Stimulated activated CD8-positive, alpha-beta memory T cell treated with anti-CD3 and anti-CD28 coated beads, Interleukin-15, amount 100 ng/mL, for 48 hours (primary cell): ENCODE measurements around the gene RAB11FIP4.

Experiments used
- DNase-seq, 2 donors: peaks; one replicate each; pipeline ENCODE4 v3.0.0-alpha.2; 2020; ENCODE audit warnings: low read depth in 2 of 2

The RAB11FIP4 gene

DNA sequence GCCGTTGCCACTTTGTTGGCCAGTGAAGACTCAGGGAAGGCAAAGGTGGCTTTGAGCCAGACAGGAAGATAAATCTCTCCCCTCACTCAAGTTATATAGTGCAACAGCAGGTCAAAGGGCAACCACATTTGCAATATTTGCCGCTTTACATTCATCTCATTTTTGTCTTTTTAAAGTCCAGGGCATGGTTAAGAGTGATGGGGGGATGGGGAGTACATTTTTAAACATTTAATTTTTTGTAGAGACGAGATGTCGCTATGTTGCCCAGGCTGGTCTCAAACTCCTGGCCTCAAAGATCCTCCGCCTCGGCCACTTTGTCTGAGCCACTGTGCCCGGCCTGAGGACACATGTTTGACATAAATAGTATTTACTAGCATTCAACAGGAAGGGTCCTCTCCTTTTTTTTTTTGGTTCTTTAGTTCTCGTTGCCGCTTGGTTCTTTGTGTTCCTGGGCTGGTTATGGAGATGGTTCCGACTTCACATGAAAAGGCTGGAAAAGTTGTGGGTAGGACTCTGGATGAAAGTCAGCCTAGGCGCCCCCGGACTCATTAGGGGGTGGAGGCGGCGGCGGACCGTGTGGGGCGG, 95.7 kb downstream of the RAB11FIP4 start:
- no peak for DNase-seq

GRCh38 chr17:31487648-31488263, 96.3 kb downstream of the RAB11FIP4 start:
- DNase-seq: peak; percentile 89 to 91

DNA sequence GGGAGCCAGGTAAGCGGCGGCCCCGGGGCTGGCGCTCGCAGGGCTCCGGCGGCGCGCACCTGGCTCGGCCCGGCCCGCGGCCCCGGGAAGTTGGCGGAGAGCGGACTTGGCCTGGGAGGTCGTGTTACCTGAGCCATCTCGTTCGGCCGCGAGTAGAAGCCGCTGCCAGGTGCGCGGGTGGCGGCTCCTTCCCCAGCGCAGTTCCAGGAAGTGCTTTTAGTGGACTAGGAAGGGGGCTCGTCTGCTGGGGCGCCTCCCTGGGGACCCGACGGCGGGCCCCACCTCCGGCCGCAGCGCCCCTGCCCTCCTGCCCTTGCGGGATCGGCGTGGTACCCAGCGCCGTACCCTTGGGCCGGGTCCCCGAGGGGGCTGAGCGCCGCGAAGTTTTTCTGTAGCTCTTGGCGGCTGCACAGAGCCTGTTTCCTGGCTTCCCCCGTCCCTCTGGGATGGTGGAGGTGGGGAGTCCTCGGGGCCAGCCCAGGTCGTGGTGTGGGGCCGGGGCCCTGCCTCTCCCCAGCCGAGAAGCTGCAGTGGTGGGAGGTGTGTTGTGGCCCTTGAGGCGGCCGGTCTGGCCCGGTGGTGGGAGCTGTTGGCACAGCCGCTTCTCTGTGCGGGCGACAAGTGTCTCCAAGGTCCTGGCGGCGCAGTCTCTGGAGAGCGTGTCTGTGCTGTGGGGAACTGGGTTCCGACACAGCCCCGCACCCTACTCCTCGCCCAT, 96.9 kb downstream of the RAB11FIP4 start:
- DNase-seq: no peak

GRCh38 chr17:31488982-31489294, 97.5 kb downstream of the RAB11FIP4 start:
- DNase-seq: no peak

DNA sequence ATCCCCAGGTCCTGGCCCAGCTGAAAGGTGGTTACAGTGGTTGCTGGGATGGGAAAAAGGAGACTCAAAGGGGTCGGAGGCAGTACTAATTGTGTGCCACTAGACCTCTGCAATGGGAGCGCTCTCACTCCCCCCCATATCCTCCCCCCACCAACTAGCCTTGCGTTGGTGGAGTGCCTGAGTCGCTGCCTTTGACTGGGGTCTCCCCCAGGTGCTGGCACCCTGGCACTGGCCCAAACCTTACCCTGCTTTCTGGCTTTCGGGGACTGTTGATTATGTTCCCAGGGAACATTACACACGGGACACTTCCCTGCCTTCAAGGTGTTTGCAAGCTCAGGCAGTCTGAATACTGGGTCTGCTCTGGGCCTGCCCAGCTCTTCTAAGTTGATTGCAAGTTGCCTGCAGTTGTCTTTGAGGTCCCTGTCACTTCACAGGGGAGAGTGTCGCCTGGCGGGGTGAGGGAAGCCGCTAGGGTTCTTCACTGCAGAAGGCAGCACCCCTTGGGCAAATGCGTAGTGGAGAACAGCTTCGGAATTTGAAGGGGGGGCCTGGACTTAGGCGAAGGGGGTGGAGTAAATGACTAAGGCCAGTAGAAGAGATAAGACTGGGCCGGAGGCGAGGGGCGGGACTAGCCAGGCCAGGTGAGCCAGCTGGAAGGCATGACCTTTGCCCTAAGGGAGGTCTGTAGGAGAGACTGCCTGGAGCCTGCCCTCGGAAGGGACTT, 98.0 kb downstream of the RAB11FIP4 start:
- DNase-seq: no peak

DNA sequence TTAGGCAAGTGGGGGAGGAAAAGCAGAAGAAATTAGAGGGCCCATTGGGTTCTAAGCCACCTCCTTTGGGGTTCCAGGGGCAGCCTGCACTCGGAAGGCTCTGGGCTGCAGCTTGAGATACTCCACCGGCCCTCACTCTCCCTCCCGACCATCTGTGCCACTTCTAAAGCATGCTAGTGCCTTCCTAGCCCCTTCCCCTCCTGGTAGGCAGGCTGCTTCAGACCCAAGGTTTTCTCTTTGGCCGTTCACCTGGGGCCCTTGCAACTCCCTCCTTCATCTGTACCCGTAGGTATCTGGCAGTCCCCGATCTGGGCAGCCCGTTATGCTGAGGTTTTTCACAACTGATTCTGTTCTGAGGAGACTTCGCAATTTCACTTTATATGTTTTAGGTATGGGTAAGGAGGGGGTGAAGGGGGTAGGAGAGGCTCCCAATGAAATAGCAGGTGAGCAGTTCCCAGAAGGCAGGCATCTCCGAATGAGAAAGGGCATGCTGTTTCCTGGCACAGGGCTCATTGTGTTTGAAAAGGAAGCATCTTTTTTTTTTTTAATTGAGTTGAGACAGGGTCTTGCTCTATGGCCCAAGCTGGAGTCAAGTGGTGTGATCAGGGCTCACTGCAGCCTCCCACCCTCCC, 98.7 kb downstream of the RAB11FIP4 start:
- no peak for DNase-seq

GRCh38 chr17:31490671-31491375, 99.3 kb downstream of the RAB11FIP4 start:
- no peak for DNase-seq

DNA sequence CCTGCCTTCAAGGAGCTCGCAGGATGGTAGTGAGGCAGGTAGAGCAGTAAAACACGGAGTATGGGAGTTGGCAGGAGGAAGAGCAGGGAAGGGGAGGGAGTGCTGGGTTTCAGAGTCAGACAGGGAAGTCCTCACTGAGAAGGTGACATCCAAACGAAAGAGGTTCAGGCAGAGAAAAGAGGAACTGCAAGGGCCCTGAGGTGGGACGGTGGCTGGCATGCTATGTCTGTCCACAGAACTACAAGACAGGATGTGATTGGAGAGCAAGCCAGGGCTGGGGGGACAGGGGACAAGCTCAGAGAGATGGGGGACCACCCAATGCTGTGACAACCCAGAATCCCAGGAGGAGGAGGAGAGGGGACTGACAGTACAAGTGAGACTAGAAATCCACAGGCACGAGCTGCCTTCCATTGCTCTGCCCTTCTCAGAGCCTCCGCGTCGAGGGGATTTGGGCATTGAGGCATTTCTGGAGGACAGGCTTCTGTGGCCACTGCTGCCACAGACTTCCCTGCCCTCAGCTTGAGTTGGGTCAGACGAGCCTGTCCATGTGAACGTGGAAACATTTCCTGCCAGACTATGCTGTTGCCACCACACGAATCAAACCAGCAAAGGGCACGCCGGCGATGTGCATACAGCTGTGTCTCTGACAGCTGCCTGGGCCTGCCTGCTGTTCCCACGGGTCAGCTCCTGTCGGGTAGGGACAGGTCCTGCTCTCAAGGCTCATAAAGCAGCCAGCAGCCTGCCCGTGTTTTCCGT, 100.1 kb downstream of the RAB11FIP4 start:
- DNase-seq: no peak

DNA sequence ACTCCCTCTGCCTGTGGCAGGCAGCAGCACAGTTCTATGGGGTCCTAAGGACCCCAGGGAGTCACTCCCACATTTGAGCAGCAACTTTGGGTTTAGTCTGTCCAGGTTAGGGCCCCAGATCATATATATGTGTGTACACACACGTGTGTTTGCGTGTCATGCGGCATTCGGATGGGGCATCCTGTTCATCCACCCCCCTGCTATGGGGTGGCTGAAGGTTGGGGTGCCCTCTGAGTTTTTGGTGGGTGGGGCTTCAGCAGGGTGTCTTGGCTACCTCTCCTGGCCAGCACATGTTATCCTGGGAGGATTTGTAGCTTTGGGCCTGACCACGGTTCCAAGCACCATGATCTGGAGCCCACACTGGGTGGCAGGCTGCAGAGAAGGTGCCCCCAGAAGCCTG, 100.7 kb downstream of the RAB11FIP4 start:
- no peak for DNase-seq

GRCh38 chr17:31492880-31493655, 101.6 kb downstream of the RAB11FIP4 start:
- DNase-seq: peak; percentile 73 to 75

DNA sequence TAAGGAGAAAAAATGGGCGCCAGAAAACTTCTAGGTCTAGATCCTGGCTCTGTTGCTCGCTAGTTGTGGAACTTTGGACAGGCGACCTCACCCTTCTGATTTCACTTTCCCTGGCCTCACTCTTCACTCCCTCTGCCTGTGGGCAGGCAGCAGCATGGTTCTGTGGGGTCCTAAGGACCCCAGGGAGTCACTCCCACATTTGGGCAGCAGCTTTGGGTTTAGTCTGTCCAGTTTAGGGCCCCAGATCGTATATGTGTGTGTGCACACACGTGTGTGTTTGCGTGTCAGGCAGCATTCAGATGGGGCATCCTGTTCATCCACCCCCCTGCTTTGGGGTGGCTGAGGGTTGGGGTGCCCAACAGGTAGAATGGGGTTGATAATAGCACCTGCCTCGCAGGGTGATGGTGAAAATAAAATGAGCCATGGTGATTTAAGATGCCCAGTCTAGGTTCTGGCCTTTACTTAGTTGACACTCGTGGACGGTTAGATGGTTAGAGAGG, 102.2 kb downstream of the RAB11FIP4 start:
- no peak for DNase-seq

DNA sequence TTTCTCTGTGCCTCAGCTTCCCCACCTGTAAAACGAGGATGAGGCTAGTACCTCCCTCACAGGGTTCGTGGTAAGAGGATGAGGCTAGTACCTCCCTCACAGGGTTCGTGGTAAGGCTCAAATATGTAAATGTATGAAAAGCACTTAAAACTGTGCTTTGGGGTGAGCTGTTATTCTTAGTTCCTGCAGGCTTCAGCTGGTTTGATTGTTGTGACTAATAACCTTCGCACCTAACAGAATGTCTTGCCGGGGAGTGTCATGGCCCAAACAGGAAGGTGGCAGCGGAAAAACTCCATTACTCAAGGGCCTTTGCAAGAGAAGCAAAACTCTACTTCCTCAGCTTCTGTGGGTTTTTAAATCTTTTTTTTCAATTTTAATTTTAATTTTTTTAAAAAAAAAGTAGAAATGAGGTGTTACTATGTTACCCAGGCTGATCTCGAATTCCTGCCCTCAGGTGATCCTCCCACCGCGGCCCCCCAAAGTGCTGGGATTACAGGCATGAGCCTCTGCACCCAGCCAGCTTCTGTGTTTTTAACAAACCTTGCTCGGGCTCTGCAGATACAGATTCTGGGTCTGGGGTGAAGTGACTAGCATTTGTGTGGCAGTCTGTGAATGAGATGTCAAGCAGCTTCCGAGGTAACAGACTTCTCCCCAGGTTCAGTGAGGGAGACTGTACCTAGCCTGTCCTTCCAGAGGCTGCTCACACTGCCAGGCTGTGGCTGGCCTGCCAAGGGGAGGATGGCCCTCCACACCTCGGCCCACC, 103.0 kb downstream of the RAB11FIP4 start:
- no peak for DNase-seq

DNA sequence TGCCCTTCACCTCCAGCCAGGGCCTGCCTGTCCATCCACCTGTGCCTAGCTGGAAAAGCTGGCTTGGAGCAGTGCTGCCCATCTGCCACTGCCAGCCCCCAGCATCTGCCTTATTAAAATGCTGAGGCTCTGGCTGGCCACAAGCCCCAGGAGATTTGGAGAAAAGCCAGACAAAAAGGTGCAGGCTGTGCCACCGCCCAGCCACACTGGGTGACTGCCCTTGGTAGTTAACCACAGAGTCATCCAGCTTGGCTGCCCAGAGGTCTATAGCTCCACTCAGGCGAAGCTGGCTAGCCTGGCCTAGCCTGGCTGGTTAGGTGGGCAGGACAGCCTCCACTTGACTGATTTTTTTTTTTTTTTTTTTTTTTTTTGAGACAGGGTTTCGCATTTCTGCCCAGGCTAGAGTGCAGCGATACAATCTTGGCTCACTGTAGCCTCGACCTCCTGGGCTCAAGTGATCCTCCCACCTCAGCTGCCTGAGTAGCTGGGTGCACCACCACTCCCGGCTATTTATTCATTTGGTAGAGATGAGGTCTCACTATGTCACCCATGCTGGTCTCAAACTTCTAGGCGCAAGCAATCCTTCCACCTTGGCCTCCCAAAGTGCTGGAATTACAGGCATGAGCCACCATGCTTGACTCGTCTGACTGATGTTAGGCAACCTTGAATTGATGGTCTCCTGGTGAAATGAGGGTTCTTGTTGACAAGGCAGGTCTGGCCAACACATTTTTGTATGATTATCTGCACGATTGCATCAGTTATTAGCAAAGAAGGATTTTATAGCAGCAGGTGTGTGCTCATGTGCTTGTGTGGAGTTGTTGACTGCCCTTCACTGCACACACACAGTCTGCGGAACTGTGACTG, 103.8 kb downstream of the RAB11FIP4 start:
- DNase-seq: no peak

DNA sequence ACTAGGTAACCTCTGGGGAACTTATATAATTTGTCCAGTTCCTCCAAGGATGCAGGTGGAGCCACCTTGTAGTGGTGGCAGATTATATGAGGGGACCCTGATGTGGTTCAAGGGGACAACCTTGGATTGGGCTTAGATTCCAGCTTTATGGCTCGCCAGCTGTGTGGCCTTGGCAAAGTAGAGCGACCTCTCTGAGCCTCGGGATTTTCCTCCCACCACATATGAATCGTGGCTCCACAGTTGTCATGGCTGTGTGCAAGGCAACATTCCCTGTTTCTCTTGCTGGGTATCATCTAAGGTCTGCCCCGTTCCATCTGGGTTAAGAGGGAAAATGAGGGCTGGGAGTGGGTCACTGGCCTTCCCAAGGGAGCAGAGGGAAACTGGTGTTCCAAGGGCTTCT, 104.6 kb downstream of the RAB11FIP4 start:
- no peak for DNase-seq

- no peak for DNase-seq
These were observed 105.1 kb downstream of the RAB11FIP4 start for GRCh38 chr17:31496601-31497000.

- no peak for DNase-seq
These were observed 106.0 kb downstream of the RAB11FIP4 start for GRCh38 chr17:31497431-31497830.

DNA sequence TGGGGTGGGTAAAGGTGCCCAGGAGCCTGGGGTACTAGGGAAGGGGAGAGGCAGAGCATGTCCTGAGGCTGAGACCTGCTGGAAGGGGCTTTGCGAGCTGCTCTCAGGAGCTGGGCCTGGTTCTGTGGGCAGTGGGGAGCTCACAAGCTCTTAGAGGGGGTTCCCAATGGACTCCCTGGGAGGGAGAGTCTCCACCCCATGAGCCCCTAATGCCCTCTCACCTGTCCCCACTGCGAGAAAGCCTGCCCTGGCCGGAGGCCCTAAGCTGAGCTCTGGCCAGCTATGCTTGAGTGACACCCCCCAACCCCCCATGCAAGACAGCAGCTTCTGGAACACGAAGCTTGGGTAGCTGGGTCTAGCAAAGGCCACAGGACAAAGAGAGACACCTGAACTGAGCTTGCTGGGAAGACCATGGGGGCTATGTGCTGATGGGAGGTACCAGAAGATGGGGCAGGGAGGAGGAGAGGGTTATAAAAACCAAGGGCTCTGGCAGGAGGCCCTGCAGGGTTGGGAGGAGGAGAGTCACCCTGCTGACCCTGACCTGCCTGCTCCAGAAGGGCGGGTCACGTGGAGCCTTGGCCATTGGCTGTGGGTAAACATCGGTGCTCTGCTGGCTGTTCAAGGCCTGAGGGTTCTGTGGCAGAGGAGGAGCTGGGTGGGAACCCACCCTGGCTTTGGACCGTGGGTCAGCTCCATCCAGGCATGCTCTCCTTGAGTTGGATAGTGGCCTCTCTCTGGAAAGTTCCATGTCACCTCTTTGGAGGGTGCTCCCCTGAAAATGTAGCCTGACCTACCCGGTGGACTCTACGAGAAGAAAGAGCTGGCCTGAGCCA, 106.7 kb downstream of the RAB11FIP4 start:
- no peak for DNase-seq
